ENCODE measurements around the gene UPF1. TPM values are rescaled to one million over a fixed set of nuclear protein-coding genes. Genes with fewer than 3 reads are reported as not detected.

Gene UPF1
- total RNA-seq, result 84.6 and 89.3 TPM in 2 replicates

GRCh38 chr19:18831524-18832305, at the start of gene UPF1:
Gene UPF1, plus strand, starts transcription at chr19:18831959. Its CDS starts 251 bp downstream, at chr19:18832210.

GRCh38 chr19:18790566-18791314, 41.0 kb upstream of the UPF1 start, which contains the start of gene COMP:
Gene COMP, minus strand, starts transcription at chr19:18791305. Its CDS starts 36 bp downstream, at chr19:18791269.

GRCh38 chr19:18895824-18896341, 64.1 kb downstream of the UPF1 start, which contains the start of gene CERS1:
Gene CERS1, minus strand, starts transcription at chr19:18896158. Its CDS starts 86 bp downstream, at chr19:18896072.

Other genes starting within 250 kb of the UPF1 start
- gene REX1BD, start 243.2 kb upstream of the UPF1 start, total RNA-seq, result 56.5 and 76.9 TPM in 2 replicates
- 0.11 and 1.00 TPM in 2 replicates for gene CRLF1, start 225.2 kb upstream of the UPF1 start, total RNA-seq
- 0.11 and 0.37 TPM in 2 replicates for gene TMEM59L, start 219.1 kb upstream of the UPF1 start, total RNA-seq
- gene KLHL26, start 194.9 kb upstream of the UPF1 start, total RNA-seq, result 4.5 and 4.6 TPM in 2 replicates
- 1.7 and 2.1 TPM in 2 replicates for gene CRTC1, start 148.3 kb upstream of the UPF1 start, total RNA-seq
- gene COMP, start 40.7 kb upstream of the UPF1 start, total RNA-seq, result 0.11 and 1.1 TPM in 2 replicates
- gene CERS1, start 64.2 kb downstream of the UPF1 start, total RNA-seq, result 0.89 and 1.1 TPM in 2 replicates
- 260 and 280 TPM in 2 replicates for gene COPE, start 87.4 kb downstream of the UPF1 start, total RNA-seq
- gene DDX49, start 87.8 kb downstream of the UPF1 start, total RNA-seq, result 49.1 and 53.5 TPM in 2 replicates
- gene HOMER3, start 109.3 kb downstream of the UPF1 start, total RNA-seq, result 85.0 and 94.4 TPM in 2 replicates
- 47.0 and 47.7 TPM in 2 replicates for gene SUGP2, start 201.6 kb downstream of the UPF1 start, total RNA-seq
- 41.9 and 63.4 TPM in 2 replicates for gene ARMC6, start 201.6 kb downstream of the UPF1 start, total RNA-seq
- 4.5 and 6.6 TPM in 2 replicates for gene SLC25A42, start 232.0 kb downstream of the UPF1 start, total RNA-seq